HG03280 (cell line): ENCODE results near the gene LMF1.
A peak's percentile ranks its signal among the peaks of the same experiment; 100 is the strongest.
"Not testable (repeated sequence)": the region's sequence is repeated elsewhere in the genome, so short reads cannot be mapped to it uniquely, and the experiment has no call there.

Source experiments
- ATAC-seq: cut with Tn5 transposase; IDR thresholded peaks from one replicate; pipeline ENCODE4 v1.9.1; 2021; ENCODE audit warnings: mild to moderate bottlenecking, moderate library complexity; ENCODE audit not compliant: unreplicated experiment

The LMF1 gene

GRCh38 chr16:973366-973765 lies 2.6 kb upstream of the LMF1 start:
- no peak for ATAC-seq

GRCh38 chr16:972316-973002 lies 1.7 kb upstream of the LMF1 start:
- no peak for ATAC-seq

GRCh38 chr16:971981-972315 lies 1.2 kb upstream of the LMF1 start:
- no peak for ATAC-seq

- ATAC-seq = no peak
Observed at GRCh38 chr16:971582-971905, 760 bp upstream of the LMF1 start.

- ATAC-seq = peak; percentile 16
Observed at GRCh38 chr16:970386-970765, 408 bp downstream of the LMF1 start.

GRCh38 chr16:969508-970385 lies 1.0 kb downstream of the LMF1 start:
- no peak for ATAC-seq

GRCh38 chr16:968620-969019 lies 2.2 kb downstream of the LMF1 start:
- ATAC-seq = no peak

GRCh38 chr16:967546-968295 lies 3.1 kb downstream of the LMF1 start:
- ATAC-seq = no peak

GRCh38 chr16:967077-967541 lies 3.7 kb downstream of the LMF1 start:
- ATAC-seq = no peak

- ATAC-seq = no peak
Observed at GRCh38 chr16:966505-966904, 4.3 kb downstream of the LMF1 start.

GRCh38 chr16:966035-966434 lies 4.7 kb downstream of the LMF1 start:
- ATAC-seq = no peak

GRCh38 chr16:965487-965886 lies 5.3 kb downstream of the LMF1 start:
- ATAC-seq = no peak

GRCh38 chr16:965036-965395 lies 5.8 kb downstream of the LMF1 start:
- no peak for ATAC-seq

GRCh38 chr16:964356-965035 lies 6.3 kb downstream of the LMF1 start:
- no peak for ATAC-seq

GRCh38 chr16:963913-964312 lies 6.9 kb downstream of the LMF1 start:
- no peak for ATAC-seq

- no peak for ATAC-seq
Observed at GRCh38 chr16:962901-963814, 7.6 kb downstream of the LMF1 start.

GRCh38 chr16:962366-962765 lies 8.4 kb downstream of the LMF1 start:
- no peak for ATAC-seq

GRCh38 chr16:959232-960040 lies 11.3 kb downstream of the LMF1 start:
- no peak for ATAC-seq

- ATAC-seq = not testable (repeated sequence)
Observed at GRCh38 chr16:955766-956165, 15.0 kb downstream of the LMF1 start.
